ENCODE data around the gene TTLL8.

GRCh38 chr22:50031189-50032091 lies 26.7 kb downstream of the TTLL8 start:
- TF ChIP-seq CTCF (tag by site-specific recombination; IDR thresholded peaks at IDR 0.05) (no peak), KLF1 (tag by site-specific recombination; IDR thresholded peaks at IDR 0.05) (peak; percentile 18; the same call in 1 of the 2 replicates), ZFP41 (tag by site-specific recombination; IDR thresholded peaks at IDR 0.05; ENCODE audit: borderline replicate concordance) (no peak), ZBTB11 (tag by site-specific recombination; conservative IDR thresholded peaks at IDR 0.05; ENCODE audit: low read depth) (no peak), ZBTB10 (tag by site-specific recombination; IDR thresholded peaks at IDR 0.05) (no peak), ZNF830 (tag by site-specific recombination; IDR thresholded peaks at IDR 0.05; ENCODE audit: low read depth) (no peak), ZNF521 (tag by site-specific recombination; IDR thresholded peaks at IDR 0.05) (no peak), ATF2 (tag by site-specific recombination; IDR thresholded peaks at IDR 0.05; ENCODE audit: low read depth) (no peak), TCF7L2 (IDR thresholded peaks at IDR 0.05; ENCODE audit: borderline replicate concordance, low read depth, low read length) (no peak), ZNF24 (tag by site-specific recombination; IDR thresholded peaks at IDR 0.05) (no peak), ZNF596 (tag by site-specific recombination; IDR thresholded peaks at IDR 0.05) (no peak), FEZF1 (tag by site-specific recombination; IDR thresholded peaks at IDR 0.05) (no peak), YY1 (tag by site-specific recombination; IDR thresholded peaks at IDR 0.05) (no peak), PBX3 (CRISPR knock-in tag; IDR thresholded peaks at IDR 0.05) (no peak)

All from HEK293 (cell line).